RPMI8226 (cell line): ENCODE results near the gene IFIT1.
"Not testable (repeated sequence)": the region's sequence is repeated elsewhere in the genome, so short reads cannot be mapped to it uniquely, and the experiment has no call there.

ENCODE experiments used
- DNase-seq: peaks from one replicate; pipeline ENCODE4 v3.0.0-alpha.2; 2015

Gene IFIT1

GRCh38 chr10:89442289-89442688, 49.9 kb downstream of the IFIT1 start:
- DNase-seq: no peak

- not testable (repeated sequence) for DNase-seq
These were observed 52.4 kb downstream of the IFIT1 start for GRCh38 chr10:89444819-89445218.

- DNase-seq: no peak
These were observed 58.5 kb downstream of the IFIT1 start for GRCh38 chr10:89450901-89451300.

- DNase-seq: no peak
These were observed 59.8 kb downstream of the IFIT1 start for GRCh38 chr10:89452193-89452592.

GRCh38 chr10:89454561-89455347, 62.3 kb downstream of the IFIT1 start:
- no peak for DNase-seq
